Breast epithelium (tissue), 3 donors: ENCODE data around the gene SLC6A3.

Source experiments
- CTCF ChIP-seq, 3 donors: fragments of 450-650 bp; IDR thresholded peaks; one replicate each; pipeline ENCODE4 v1.5.1; 2016 to 2017; ENCODE audit warnings: antibody characterized with exemption in 3 of 3, mild to moderate bottlenecking in 3 of 3, moderate library complexity in 3 of 3
- POLR2AphosphoS5 ChIP-seq, 3 donors: sonication (generic); formaldehyde crosslinking; IDR thresholded peaks; one replicate each; pipeline ENCODE4 v1.6.1; 2017; ENCODE audit warnings: antibody characterized with exemption in 3 of 3

- TF ChIP-seq POLR2AphosphoS5 (IDR thresholded peaks at IDR 0.05) (no peak), CTCF (IDR thresholded peaks at IDR 0.05) (no peak)
Measured at GRCh38 chr5:1443171-1443570, 2.1 kb downstream of the SLC6A3 start.
